ELF-1 (cell line): Measurements from ENCODE around the gene SLC28A3.

Source experiments
- DNase-seq: peaks from one replicate; pipeline ENCODE4 v3.0.0-alpha.2; 2016; ENCODE audit warnings: low read depth, low spot score

Gene SLC28A3

DNA sequence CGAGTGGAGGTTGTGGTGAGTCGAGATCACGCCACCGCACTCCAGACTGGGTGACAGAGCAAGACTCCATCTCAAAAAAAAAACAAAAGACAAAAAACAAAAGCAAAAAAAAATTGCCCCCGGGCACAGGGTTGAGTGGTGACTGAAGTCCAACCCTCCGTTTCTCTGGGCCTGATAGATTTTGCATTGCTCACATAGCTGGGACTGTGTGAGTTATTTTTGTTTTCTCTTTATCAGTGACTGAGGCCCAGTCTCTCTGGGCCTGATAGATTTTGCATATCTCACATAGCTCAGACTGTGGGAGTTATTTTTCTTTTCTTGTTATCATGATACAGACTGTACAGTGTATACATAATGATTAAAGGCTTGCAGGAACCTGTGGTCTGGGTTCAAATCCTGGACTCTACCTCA, 2.6 kb upstream of the SLC28A3 start:
- DNase-seq: peak; percentile 42

DNA sequence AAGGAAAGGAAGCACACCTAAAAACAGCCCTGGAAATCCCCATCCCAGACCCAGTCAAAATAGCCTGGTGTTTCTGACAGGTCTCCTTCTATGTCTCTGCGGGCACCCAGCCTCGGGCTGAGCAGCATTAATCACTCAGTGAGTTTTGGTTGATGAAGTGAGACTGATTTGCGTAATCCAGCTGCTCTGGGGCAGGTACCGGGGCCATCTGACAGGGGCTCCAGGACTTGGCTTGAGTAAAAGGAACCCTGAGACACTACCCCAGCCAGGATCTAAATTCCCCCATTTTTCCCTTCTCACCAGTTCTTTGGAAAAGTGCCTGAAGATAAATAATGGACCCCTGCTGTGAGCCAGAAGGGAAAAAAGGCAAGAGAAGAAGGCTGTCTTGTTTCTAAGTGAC, 596 bp downstream of the SLC28A3 start:
- DNase-seq: peak; percentile 70

DNA sequence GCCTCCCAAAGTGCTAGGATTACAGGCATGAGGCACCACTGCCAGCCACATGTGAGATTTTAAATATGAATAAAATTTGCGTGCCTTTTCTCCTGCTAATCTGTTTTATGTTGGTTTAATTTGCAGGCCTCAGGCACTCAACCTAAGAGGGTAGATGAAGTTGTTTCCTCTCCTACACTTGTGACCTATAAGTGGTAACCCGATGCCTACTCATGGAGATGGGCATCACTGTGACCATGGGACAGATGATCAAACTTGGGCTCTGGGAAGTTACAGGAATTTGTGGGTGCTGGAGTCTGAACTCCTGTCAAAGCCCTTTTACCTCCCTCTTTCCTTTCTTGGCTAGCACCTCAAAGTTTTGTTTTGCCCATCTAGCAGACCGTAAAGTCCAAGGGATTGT, 1.1 kb downstream of the SLC28A3 start:
- DNase-seq: no peak

DNA sequence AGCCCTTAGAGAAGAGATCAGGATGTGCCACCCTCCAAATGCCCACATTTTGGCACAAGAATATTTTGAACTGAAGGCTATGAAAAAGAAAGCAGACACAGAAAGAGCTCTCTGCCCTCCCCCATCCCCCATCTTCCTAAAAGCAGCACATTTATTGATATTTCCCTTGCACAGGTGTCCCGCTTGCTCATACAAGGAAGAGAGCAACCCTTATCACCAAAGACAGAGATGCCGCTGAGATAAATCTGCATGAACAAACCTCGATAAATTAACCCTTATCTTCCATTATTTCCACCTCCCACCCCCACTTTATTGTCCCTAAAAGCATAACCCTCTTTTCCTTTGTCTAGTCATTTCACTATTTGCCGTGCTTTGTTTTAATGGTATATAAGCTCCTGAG, 1.8 kb downstream of the SLC28A3 start:
- no peak for DNase-seq

DNA sequence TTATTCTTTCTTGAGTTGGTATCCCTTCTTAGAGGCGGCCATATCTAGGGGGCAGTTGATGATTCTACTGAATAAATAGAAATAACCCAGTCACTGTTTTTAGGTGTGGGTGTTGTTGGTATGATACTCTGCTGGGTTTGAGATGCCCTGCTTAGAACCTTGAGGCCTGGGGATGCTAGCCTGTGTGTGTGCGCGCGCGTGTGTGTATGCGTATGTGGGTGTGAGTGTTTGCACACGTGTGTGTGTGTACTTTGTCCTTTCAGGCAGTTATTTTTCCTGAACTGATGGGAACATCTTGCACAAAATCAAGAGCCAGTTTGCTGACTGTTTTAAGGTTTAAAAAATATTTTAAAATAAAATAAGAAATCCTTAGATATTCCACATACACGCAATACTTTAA, 3.3 kb downstream of the SLC28A3 start:
- no peak for DNase-seq

DNA sequence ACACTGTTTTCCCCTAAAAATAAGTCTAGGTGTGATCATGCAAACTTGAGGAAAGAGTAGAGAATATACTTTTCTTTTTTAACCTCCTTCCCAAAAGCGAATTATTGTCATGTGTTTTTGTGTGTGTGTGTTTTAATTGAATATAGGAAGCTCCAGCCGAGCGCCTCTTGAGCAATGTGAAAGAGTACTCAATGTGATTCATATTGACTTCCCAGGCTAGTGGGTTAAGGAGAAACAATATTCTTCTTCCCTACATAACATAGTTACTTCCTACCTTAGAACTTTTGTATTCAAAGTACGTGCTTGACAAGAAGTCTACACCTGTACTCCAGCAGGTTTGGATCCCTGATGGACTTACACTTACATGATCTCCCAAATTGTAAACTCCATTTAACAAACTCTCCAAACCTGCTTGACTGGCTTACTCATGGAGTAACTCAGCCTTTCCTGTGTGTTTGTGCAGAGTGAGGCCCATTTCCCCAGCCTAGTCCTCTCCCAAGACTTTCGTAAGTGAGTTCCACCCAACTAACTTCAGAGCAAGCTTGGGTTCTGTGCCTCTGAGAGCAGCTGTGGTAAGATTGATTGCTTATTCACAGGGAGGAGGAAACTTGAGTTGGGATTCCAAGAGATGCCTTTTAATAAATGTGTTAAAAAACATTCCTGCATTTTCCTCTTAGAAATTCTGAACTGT, 9.3 kb downstream of the SLC28A3 start:
- peak; percentile 34 for DNase-seq

DNA sequence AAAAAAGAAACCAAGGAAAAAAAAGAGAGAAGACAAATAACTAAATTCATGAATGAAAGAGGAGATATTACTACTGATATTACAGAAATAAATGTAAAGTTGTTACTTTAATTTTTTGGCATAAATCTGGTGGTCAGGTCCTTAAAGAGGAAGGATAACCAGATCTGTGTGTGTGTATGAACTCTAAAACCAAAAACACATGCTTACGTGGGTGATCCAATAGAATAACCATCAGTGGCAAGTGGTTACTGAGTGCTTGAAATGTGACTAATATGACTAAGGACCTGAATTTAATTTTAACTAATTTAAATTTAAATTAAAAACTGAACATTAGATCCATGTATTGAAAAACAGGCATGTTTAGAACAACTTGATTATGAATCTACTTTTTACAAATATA, 10.3 kb downstream of the SLC28A3 start:
- no peak for DNase-seq

DNA sequence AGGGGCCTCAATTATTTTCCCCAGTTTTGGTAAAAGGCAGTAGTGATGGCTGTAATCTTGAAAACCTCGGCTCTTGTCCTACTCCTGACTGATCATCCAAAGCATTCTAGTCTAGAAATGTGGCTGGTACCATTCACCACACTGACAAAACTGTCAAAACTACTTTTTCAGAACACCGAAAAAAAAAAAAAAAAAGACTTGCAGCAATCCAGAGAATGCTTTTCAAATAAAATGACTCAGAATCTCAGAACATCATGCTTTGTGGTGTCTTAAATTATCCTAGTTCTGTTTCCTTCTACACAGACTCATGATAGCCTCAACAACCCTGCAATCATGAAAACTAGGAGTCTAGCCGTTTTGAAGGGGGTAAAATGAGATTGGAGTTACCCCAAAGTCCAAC, 13.4 kb downstream of the SLC28A3 start:
- DNase-seq: no peak

DNA sequence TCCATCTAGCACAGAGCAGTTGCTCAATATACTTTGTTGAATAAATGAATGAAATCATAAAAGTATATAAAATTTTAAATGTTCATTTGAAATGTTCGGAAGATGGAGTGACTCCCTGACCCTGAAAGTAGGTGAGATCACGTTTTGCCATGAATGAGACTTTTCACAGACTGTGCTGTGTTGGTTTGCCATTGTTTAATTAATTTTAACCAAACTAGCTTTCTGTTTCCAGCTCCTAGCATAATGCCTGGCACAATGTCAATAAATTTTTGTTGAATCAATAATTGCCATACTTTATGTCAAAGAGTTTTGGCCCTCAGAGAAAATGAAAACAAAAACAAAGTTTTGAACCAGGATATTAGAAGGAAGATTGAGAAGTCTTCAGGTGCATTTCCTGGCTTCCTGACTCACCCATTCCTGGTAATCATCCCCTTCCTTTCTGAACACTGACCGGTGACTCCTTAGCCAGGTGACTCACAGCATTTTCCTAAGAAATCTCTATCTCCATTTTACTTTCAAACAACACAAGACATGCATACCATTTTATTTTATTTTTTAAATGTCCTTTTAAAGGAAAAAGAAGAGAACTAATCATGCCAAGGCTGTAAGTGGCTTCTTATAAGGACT, 15.1 kb downstream of the SLC28A3 start:
- DNase-seq: no peak

DNA sequence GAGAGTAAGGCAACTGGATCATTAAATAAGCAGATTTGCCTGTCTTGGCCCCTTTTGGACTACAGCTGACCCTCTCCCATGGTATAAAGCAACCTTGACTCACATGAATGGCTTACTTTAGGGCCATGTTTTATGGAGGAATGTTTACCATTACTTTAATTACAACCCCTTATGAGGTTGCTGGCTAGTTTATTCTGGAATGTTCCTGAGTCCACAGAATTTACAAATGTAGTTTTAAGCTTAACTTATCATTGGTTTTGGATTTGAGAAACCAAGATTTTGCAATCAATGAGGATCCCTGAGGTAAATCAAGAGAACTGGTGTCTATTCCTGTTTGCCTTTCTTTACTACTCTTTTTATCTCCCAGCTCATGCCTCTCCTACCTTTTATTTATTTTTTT, 15.7 kb downstream of the SLC28A3 start:
- no peak for DNase-seq

DNA sequence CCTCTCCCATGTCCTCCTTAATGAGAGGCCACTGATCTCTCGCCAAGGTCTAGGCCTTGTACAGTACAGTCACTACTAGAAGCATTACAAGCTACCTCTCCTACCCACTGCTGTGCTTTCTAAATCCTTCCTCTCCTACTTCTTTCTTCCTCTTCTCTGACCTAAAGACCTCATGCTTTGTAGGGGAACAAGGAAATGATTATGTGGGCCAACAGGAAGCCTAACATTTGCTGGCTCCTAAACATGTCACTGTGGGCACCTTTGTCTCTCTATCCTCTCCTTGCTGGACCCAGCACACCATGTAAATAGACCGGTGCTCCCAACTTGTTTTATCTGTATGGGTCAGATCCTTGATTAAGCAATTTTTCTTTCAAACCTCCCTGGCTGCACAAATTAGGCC, 16.7 kb downstream of the SLC28A3 start:
- DNase-seq: no peak

DNA sequence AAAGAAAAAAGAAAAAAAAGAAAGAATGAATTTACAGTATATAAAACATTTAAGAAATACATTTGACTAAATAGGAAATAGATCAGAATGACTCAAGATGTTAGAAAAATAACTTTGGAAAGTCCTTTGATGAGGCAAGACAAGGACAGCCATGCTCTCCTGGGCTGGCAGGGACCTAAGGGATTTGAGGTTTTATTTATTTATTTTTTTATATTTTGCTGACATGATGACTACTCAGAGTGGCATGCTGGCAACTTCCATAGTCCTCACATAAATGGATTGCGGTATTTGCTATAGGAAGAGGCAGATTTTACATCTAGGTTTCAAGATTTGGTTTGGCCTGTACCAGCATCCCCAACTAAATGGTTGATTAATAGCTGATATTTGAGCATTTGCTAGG, 17.7 kb downstream of the SLC28A3 start:
- DNase-seq: no peak

DNA sequence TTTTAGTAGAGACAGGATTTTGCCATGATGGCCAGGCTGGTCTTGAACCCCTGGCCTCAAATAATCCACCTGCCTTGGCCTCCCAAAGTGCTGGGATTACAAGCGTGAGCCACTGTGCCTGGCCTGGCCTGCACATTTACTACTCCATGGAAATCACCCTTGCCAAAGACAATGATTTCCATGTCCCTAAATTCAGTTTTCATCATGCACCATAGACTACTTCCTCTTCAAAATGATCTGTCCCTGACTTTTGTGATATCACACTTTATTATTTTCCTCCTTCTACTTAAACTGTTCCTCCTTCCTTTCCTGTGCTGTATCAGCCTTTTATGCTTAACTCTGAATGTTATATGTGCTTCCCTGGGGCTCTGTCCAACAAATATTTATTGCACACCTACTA, 20.3 kb downstream of the SLC28A3 start:
- no peak for DNase-seq

DNA sequence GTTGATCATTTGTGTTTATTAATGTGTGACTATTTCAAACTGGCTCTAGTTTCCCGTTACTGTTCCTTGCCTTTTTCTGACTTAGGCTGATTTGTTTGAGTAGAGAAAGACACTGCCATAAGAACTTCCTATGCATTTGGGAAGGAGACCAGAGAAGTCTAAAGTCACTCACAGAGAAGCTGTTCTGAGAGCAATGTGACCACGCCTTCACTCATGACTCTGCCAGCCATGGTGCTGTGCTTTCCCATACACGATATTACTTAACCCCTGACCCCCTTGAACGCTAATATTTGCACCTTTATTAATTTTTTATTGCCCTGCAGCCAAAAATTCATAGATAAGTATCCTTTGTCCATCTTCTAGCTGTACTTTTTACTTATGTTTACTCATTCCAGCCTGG, 20.9 kb downstream of the SLC28A3 start:
- no peak for DNase-seq

DNA sequence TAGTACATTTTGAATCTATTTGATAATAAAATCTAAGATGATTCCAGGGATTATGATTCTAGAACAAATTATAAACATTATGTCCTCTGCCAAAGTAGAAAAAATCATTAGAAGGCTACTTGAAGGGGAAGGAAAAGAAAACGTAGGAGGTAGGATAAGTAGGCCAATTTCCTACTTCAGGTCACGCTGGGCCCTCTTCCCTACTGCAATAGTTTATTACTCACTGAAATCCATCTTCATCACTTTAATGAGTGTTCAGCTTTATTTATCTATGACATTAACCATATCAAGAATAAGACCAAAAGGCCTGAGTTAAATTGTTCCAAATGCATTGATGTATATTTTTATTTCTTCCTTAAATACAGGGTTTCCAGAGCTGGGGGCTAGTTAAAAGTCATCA, 21.6 kb downstream of the SLC28A3 start:
- DNase-seq: no peak

DNA sequence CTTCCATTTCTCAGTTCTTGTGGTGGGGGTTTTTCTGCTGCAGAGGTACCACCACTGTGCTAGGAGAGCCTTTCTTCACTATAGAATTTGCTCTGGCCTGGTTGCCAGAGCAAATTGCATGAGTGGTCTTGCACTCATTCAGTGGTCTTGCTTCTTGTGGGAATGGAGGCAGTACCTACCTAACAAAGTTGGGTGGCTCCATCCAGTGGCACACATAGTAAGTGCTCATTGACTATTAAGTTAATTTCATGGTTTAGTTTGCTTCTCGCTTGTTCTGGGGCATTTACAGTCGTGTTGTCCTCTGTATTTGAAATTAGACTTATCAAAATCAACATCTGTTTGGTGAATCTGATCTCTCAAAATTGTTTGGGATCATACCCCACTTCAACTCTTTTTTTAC, 23.0 kb downstream of the SLC28A3 start:
- no peak for DNase-seq

DNA sequence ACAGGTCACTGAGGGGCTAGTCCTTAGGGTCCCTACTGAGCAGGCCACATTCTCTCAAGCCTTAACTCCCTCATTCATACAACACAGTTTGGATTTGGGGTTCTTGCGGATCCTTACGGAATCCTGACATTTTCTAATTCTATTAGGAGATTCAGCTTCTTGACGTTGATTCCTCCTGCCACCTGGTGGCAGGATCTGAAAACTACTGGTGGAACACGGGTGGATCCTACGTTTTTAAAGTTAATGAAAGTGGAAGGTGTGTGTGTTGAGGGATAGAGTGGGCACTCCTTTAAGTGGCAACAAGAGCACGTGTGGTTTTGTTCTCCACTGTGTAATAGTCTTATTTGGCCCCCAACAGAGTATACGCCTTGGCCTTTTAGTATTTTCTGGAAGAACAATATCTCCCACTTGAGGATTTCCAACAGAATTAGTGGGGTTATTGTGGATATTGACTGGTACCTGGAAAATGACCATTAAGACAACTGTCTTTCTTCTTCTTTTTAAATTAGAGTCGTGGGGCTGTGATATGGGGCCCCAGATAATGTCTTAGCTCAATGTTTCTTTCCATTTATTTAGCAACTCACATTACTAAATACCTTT, 25.2 kb downstream of the SLC28A3 start:
- DNase-seq: peak; percentile 38

DNA sequence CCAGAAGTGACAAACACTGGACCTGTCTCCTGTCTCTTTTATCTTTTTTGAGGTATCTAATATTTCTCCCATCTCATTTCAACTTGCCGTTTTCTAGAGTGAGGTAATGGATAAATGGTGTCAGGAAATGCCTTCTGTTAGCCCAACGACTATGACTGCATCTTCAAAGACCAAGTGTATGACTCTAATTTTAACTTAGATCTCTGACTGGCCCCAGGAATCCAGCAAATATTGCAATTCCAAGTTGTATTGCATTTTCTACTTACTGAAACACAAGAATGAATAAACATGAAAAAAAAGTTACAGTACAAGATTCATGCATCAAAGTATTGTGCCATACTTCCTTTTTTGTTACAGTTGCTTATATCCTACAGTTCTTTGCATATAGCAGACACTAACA, 26.3 kb downstream of the SLC28A3 start:
- no peak for DNase-seq

DNA sequence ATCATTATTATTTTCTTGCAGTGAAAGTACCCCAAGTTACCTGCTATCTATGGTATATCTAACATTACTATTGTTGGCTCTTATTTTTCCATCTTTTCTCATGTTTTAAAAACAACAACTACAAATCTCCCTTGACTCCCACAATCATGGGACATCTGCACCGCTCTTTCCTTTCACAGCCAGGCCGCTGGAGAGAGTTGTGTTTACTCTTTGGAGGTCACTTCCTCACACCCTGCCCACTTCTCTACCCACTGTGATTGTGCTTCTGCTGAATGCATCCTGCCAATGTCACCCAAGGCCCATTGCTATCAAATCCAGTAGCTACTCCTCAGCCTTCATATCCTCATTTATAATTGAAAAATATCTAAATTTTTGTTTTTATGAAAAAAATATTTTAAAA, 29.7 kb downstream of the SLC28A3 start:
- DNase-seq: no peak

DNA sequence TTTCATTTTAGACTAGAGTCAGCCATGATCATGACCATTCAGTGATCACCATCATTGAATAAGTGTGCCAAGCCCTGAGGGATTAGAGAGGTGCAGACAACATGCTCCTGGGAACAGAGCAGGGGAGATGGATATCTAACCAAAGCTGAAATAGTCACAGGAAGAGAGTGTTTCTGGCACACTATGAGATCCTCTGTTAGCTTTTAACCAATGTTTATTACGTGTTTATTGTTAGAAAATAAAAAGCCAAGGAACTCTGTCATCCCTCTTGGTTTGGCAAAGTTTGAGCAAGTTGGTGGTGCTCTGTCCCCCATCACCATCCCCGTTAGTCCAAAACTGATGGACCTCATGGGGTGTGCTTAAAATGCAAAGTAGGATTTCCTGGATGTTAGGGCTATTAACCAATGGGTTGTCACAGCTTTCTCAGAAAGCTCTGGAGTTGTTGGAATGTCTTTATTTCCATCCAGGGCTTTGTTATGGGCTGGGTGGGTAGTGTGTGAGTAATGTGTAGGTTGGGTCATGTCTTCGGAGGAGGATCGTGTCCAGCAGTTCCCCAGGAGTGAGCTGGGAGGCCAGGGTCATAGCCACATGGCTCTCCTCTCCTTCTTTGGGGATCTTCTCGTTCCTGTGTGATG, 34.9 kb downstream of the SLC28A3 start:
- no peak for DNase-seq

DNA sequence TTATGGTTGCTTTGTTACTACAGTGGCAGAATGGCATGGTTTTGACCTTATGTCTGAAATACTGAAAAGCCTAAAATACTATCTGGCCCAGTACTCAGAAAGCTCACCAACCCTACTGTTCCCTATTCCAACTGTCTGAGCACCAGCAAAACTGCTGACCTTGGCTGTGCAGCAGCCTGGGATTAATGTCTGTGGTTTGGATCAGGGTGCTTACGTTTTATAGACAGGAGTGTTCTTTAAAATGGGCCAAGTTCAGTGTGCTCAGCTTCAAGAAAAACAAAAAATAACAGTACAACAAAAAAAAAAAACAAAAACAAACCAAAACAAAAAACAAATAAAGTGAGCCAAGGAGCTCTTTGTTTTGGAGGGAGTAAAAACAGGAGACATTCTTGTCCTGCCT, 36.4 kb downstream of the SLC28A3 start:
- no peak for DNase-seq

DNA sequence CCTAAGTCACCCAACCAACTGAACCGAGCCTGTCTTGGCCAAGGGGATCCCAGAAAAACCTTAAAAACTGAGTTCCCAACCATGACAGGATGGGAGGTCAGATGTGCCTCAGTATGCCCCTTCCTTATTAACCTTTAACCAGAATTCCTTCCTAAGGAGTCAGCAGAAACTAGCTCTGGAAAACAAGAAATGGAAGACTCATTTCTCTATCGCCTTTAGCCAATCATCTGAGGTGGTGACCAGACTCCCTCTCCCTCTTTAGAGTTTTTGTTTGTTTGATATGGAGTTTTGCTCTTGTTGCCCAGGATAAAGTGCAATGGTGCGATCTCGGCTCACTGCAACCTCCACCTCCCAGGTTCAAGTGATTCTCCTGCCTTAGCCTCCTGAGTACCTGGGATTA, 37.5 kb downstream of the SLC28A3 start:
- no peak for DNase-seq

DNA sequence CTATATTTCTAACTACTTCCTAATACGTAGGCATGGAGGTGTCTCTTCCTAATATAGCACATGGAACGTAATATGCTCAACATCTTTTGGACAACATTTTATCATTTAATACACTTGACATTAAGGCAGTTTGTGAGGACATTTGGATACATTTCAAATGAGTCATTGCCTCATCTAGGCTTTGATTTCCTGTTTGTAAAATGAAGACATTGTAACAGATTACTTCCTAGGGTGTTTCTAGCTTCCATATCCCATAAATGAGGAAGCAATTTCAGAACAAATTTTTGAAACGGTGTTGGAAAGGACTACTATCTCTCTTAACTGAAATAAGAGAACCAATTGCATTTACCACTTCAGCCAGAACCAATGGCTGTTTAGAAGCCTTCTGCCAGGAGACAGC, 38.7 kb downstream of the SLC28A3 start:
- no peak for DNase-seq
